ENCODE results near the gene ALLC. TPM values are rescaled to one million over a fixed set of nuclear protein-coding genes. Genes with fewer than 3 reads are reported as not detected.
A peak's percentile ranks its signal among the peaks of the same experiment; 100 is the strongest.

ALLC gene
- total RNA-seq, 2 experiments from 2014 or later = not detected

- CTCF ChIA-PET = interaction anchor here (3.6 to 5.0 kb wide), 2 partner anchors 54 to 57 kb away, joined by 21 to 51 read pairs; no protein-coding TSS in a partner anchor
- ATAC-seq (no peak), DNase-seq (no peak)
- Mint-ChIP-seq H3K4me1 (ENCODE audit: low read depth) (no peaks in the 10 kb centered on the region), H3K9me3 (peaks cover 3% of the 10 kb centered on the region), H3K27ac (no peak overlapping the region), H3K36me3 (ENCODE audit: low read depth) (no peaks in the 10 kb centered on the region), H3K4me3 (no peak overlapping the region), H3K27me3 (peaks cover 1% of the 10 kb centered on the region)
- intact Hi-C loops (cut with micrococcal nuclease) = no loop called here
- TF ChIP-seq CTCF (IDR thresholded peaks at IDR 0.05) = no peak
- POLR2A ChIA-PET = no interaction called here
Measured at GRCh38 chr2:3726511-3726910, 68.5 kb downstream of the ALLC start.

- Mint-ChIP-seq H3K4me3 (no peak overlapping the region), H3K36me3 (ENCODE audit: low read depth) (no peaks in the 10 kb centered on the region), H3K27me3 (peaks cover 1% of the 10 kb centered on the region), H3K4me1 (ENCODE audit: low read depth) (no peaks in the 10 kb centered on the region), H3K9me3 (no peaks in the 10 kb centered on the region), H3K27ac (no peak overlapping the region)
- ATAC-seq (no peak), DNase-seq (no peak)
- POLR2A ChIA-PET = interaction anchor here (0.7 kb wide), 1 partner anchor 1010 kb away, joined by 3 read pairs; no protein-coding TSS in a partner anchor
- intact Hi-C loops (cut with micrococcal nuclease) = loop anchor here (2.0 kb wide), 1 partner anchor 53 kb away; no protein-coding TSS in a partner anchor
- no peak for TF ChIP-seq CTCF (IDR thresholded peaks at IDR 0.05)
- CTCF ChIA-PET = interaction anchor here (0.7 to 5.0 kb wide), 17 partner anchors 8 to 233 kb away, joined by 3 to 51 read pairs (median 3); no protein-coding TSS in a partner anchor
Measured at GRCh38 chr2:3727397-3728045, 69.5 kb downstream of the ALLC start.

- POLR2A ChIA-PET = interaction anchor here (1.0 kb wide), 1 partner anchor 13 kb away, joined by 3 read pairs; no protein-coding TSS in a partner anchor
- no peak for ATAC-seq
- intact Hi-C loops (cut with micrococcal nuclease) = loop anchor here (2.0 kb wide), 1 partner anchor 52 kb away; no protein-coding TSS in a partner anchor
- Mint-ChIP-seq H3K27ac (no peak overlapping the region), H3K27me3 (peaks cover 1% of the 10 kb centered on the region), H3K36me3 (ENCODE audit: low read depth) (no peaks in the 10 kb centered on the region), H3K4me1 (ENCODE audit: low read depth) (no peaks in the 10 kb centered on the region), H3K9me3 (no peaks in the 10 kb centered on the region), H3K4me3 (no peak overlapping the region)
- peak; percentile 64 for TF ChIP-seq CTCF (IDR thresholded peaks at IDR 0.05)
- CTCF ChIA-PET = interaction anchor here (0.7 to 5.0 kb wide), 18 partner anchors 9 to 523 kb away, joined by 3 to 51 read pairs (median 3); no protein-coding TSS in a partner anchor
- DNase-seq = no peak
Measured at GRCh38 chr2:3728104-3729054, 70.4 kb downstream of the ALLC start.

GRCh38 chr2:3729055-3729448, 71.1 kb downstream of the ALLC start:
- Mint-ChIP-seq H3K36me3 (ENCODE audit: low read depth) (no peaks in the 10 kb centered on the region), H3K9me3 (no peaks in the 10 kb centered on the region), H3K4me3 (no peak overlapping the region), H3K27ac (no peak overlapping the region), H3K27me3 (peaks cover 1% of the 10 kb centered on the region), H3K4me1 (ENCODE audit: low read depth) (no peaks in the 10 kb centered on the region)
- no peak for DNase-seq
- TF ChIP-seq CTCF (IDR thresholded peaks at IDR 0.05) = no peak
- ATAC-seq = no peak
- ChIA-PET CTCF (interaction anchor here (0.8 to 5.0 kb wide), 7 partner anchors 10 to 523 kb away, joined by 3 to 51 read pairs (median 8); no protein-coding TSS in a partner anchor), POLR2A (interaction anchor here (1.0 kb wide), 1 partner anchor 12 kb away, joined by 3 read pairs; no protein-coding TSS in a partner anchor)
- intact Hi-C loops (cut with micrococcal nuclease) = loop anchor here (2.0 kb wide), 1 partner anchor 52 kb away; no protein-coding TSS in a partner anchor
